Kidney capillary endothelial cell (primary cell): Measurements from ENCODE around the gene ELMO1.

ENCODE experiments used
- DNase-seq: peaks from one replicate; pipeline ENCODE4 v3.0.0-alpha.2; 2018; ENCODE audit warnings: low spot score

Gene ELMO1

GRCh38 chr7:37093257-37093656 lies 355.4 kb downstream of the ELMO1 start:
- no peak for DNase-seq

- no peak for DNase-seq
Measured at GRCh38 chr7:37092548-37092947, 356.1 kb downstream of the ELMO1 start.

GRCh38 chr7:37089972-37090371 lies 358.7 kb downstream of the ELMO1 start:
- no peak for DNase-seq

GRCh38 chr7:37085600-37085999 lies 363.1 kb downstream of the ELMO1 start:
- no peak for DNase-seq

- no peak for DNase-seq
Measured at GRCh38 chr7:37084303-37084702, 364.4 kb downstream of the ELMO1 start.

- DNase-seq: no peak
Measured at GRCh38 chr7:37083311-37084096, 365.2 kb downstream of the ELMO1 start.

- no peak for DNase-seq
Measured at GRCh38 chr7:37081436-37081835, 367.2 kb downstream of the ELMO1 start.

- no peak for DNase-seq
Measured at GRCh38 chr7:37079420-37079819, 369.2 kb downstream of the ELMO1 start.

- no peak for DNase-seq
Measured at GRCh38 chr7:37076668-37077067, 372.0 kb downstream of the ELMO1 start.

- DNase-seq: no peak
Measured at GRCh38 chr7:37074370-37074769, 374.3 kb downstream of the ELMO1 start.

- DNase-seq: no peak
Measured at GRCh38 chr7:37071124-37071523, 377.5 kb downstream of the ELMO1 start.

- no peak for DNase-seq
Measured at GRCh38 chr7:37070471-37070870, 378.2 kb downstream of the ELMO1 start.

GRCh38 chr7:37070031-37070430 lies 378.6 kb downstream of the ELMO1 start:
- DNase-seq: no peak

GRCh38 chr7:37069336-37069735 lies 379.3 kb downstream of the ELMO1 start:
- no peak for DNase-seq

GRCh38 chr7:37068902-37069301 lies 379.8 kb downstream of the ELMO1 start:
- no peak for DNase-seq

- DNase-seq: no peak
Measured at GRCh38 chr7:37068038-37068437, 380.6 kb downstream of the ELMO1 start.

GRCh38 chr7:37065779-37066271 lies 382.8 kb downstream of the ELMO1 start:
- DNase-seq: no peak

- DNase-seq: no peak
Measured at GRCh38 chr7:37062560-37062859, 386.2 kb downstream of the ELMO1 start.

GRCh38 chr7:37061849-37062559 lies 386.7 kb downstream of the ELMO1 start:
- peak; percentile 5 for DNase-seq

- no peak for DNase-seq
Measured at GRCh38 chr7:37056234-37056912, 392.3 kb downstream of the ELMO1 start.

GRCh38 chr7:37054624-37055241 lies 393.9 kb downstream of the ELMO1 start:
- DNase-seq: no peak

- peak; percentile 26 for DNase-seq
Measured at GRCh38 chr7:37052705-37053104, 396.0 kb downstream of the ELMO1 start.

- peak; percentile 54 for DNase-seq
Measured at GRCh38 chr7:37050801-37051200, 397.9 kb downstream of the ELMO1 start.
